GM12878 (cell line): ENCODE results near the gene PRCD.
"Not testable (repeated sequence)": the region's sequence is repeated elsewhere in the genome, so short reads cannot be mapped to it uniquely, and the experiment has no call there.

Experiments
- EGR1 ChIP-seq, 2 experiments: IDR thresholded peaks; 1 replicate in 1 of 2; 2 replicates in 1 of 2; pipeline ENCODE4 v1.6.1; 2011 to 2012; ENCODE audit warnings: low read depth in 2 of 2, low read length in 2 of 2, borderline replicate concordance in 1 of 2, mild to moderate bottlenecking in 1 of 2, moderate library complexity in 1 of 2
- EZH2 ChIP-seq: IDR thresholded peaks from 2 replicates; pipeline ENCODE4 v1.6.1; 2012; ENCODE audit warnings: low read depth, mild to moderate bottlenecking, control low read depth, inconsistent platforms, low read length, borderline replicate concordance; ENCODE audit not compliant: control insufficient read depth
- FOXK2 ChIP-seq: fragments of 450-650 bp; IDR thresholded peaks from 2 replicates; pipeline ENCODE4 v1.6.1; 2017; ENCODE audit warnings: mild to moderate bottlenecking, moderate library complexity
- NBN ChIP-seq: fragments of 450-650 bp; IDR thresholded peaks from 2 replicates; pipeline ENCODE4 v1.6.1; 2016
- POLR2AphosphoS5 ChIP-seq: IDR thresholded peaks from 2 replicates; pipeline ENCODE4 v1.6.1; 2011; ENCODE audit warnings: mild to moderate bottlenecking, low read length, inconsistent platforms
- SIN3A ChIP-seq: IDR thresholded peaks from 2 replicates; pipeline ENCODE4 v1.6.1; 2012; ENCODE audit warnings: low read depth, low read length, improper control_type of control experiment
- STAT1 ChIP-seq: fragments of 450-650 bp; conservative IDR thresholded peaks from 2 replicates; pipeline ENCODE4 v1.6.1; 2014; ENCODE audit warnings: antibody characterized with exemption, mild to moderate bottlenecking
- SUPT20H ChIP-seq: IDR thresholded peaks from 2 replicates; pipeline ENCODE4 v1.6.1; 2011; ENCODE audit warnings: low read depth, mild to moderate bottlenecking, low read length, moderate library complexity, borderline replicate concordance; ENCODE audit not compliant: control insufficient read depth
- TCF12 ChIP-seq: IDR thresholded peaks from 2 replicates; pipeline ENCODE4 v1.6.1; 2011; ENCODE audit warnings: low read depth, mild to moderate bottlenecking, low read length
- YBX1 ChIP-seq: fragments of 450-650 bp; IDR thresholded peaks from 2 replicates; pipeline ENCODE4 v1.6.1; 2016; ENCODE audit warnings: antibody characterized with exemption
- TF ChIP-seq, protein P1 (sequence below), 3 experiments: IDR thresholded peaks in 2 of 3; conservative IDR thresholded peaks in 1 of 3; 2 replicates each; pipeline ENCODE4 v1.5.1; 2011; ENCODE audit warnings: low read depth in 3 of 3, low read length in 3 of 3, mild to moderate bottlenecking in 3 of 3, control low read depth in 2 of 3, moderate library complexity in 2 of 3, inconsistent platforms in 1 of 3, mixed read lengths in 1 of 3; ENCODE audit not compliant: control insufficient read depth in 2 of 3, insufficient read depth in 1 of 3; ENCODE audit errors: extremely low read depth in 1 of 3
- TF ChIP-seq, protein P2 (sequence below): fragments of 450-650 bp; formaldehyde crosslinking; IDR thresholded peaks from 2 replicates; pipeline ENCODE4 v1.5.0; 2022; ENCODE audit warnings: mild to moderate bottlenecking, missing genetic modification characterization
- TF ChIP-seq, protein P3 (sequence below): IDR thresholded peaks from 2 replicates; pipeline ENCODE4 v1.6.1; 2011; ENCODE audit warnings: mild to moderate bottlenecking, low read depth, low read length, moderate library complexity; ENCODE audit not compliant: insufficient replicate concordance

DNA sequence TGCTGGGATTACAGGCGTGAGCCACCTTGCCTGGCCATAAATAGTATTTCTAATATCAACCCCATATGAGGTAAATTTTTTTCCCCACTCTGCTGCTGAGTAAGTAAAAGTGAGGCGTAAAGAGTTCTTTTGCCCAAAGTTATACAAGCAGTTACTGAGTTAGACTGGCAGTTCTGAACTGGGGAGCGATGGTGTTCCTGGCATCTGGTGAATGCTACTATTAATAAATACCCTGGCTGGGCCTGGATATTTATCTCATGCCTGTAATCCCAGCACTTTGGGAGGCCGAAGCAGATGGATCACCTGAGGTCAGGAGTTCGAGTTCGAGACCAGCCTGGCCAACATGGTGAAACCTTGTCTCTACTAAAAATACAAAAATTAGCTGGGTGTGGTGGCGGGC, 19.6 kb downstream of the PRCD start:
- not testable (repeated sequence) for TF ChIP-seq SIN3A; STAT1; YBX1; TCF12; EZH2; NBN; SUPT20H; EGR1 (IDR thresholded peaks at IDR 0.05; ENCODE audit: borderline replicate concordance in 1 of 2, low read depth in 2 of 2, low read length in 2 of 2); FOXK2; POLR2AphosphoS5
- TF ChIP-seq, protein P1, sequence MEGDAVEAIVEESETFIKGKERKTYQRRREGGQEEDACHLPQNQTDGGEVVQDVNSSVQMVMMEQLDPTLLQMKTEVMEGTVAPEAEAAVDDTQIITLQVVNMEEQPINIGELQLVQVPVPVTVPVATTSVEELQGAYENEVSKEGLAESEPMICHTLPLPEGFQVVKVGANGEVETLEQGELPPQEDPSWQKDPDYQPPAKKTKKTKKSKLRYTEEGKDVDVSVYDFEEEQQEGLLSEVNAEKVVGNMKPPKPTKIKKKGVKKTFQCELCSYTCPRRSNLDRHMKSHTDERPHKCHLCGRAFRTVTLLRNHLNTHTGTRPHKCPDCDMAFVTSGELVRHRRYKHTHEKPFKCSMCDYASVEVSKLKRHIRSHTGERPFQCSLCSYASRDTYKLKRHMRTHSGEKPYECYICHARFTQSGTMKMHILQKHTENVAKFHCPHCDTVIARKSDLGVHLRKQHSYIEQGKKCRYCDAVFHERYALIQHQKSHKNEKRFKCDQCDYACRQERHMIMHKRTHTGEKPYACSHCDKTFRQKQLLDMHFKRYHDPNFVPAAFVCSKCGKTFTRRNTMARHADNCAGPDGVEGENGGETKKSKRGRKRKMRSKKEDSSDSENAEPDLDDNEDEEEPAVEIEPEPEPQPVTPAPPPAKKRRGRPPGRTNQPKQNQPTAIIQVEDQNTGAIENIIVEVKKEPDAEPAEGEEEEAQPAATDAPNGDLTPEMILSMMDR (IDR thresholded peaks at IDR 0.05 in 2 of 3, conservative IDR thresholded peaks at IDR 0.05 in 1 of 3; ENCODE audit: control insufficient read depth in 2 of 3, extremely low read depth in 1 of 3, insufficient read depth in 1 of 3, low read depth in 3 of 3, low read length in 3 of 3) = not testable (repeated sequence)
- TF ChIP-seq, protein P2, sequence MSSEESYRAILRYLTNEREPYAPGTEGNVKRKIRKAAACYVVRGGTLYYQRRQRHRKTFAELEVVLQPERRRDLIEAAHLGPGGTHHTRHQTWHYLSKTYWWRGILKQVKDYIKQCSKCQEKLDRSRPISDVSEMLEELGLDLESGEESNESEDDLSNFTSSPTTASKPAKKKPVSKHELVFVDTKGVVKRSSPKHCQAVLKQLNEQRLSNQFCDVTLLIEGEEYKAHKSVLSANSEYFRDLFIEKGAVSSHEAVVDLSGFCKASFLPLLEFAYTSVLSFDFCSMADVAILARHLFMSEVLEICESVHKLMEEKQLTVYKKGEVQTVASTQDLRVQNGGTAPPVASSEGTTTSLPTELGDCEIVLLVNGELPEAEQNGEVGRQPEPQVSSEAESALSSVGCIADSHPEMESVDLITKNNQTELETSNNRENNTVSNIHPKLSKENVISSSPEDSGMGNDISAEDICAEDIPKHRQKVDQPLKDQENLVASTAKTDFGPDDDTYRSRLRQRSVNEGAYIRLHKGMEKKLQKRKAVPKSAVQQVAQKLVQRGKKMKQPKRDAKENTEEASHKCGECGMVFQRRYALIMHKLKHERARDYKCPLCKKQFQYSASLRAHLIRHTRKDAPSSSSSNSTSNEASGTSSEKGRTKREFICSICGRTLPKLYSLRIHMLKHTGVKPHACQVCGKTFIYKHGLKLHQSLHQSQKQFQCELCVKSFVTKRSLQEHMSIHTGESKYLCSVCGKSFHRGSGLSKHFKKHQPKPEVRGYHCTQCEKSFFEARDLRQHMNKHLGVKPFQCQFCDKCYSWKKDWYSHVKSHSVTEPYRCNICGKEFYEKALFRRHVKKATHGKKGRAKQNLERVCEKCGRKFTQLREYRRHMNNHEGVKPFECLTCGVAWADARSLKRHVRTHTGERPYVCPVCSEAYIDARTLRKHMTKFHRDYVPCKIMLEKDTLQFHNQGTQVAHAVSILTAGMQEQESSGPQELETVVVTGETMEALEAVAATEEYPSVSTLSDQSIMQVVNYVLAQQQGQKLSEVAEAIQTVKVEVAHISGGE (CRISPR knock-in tag) = not testable (repeated sequence)
- TF ChIP-seq, protein P3, sequence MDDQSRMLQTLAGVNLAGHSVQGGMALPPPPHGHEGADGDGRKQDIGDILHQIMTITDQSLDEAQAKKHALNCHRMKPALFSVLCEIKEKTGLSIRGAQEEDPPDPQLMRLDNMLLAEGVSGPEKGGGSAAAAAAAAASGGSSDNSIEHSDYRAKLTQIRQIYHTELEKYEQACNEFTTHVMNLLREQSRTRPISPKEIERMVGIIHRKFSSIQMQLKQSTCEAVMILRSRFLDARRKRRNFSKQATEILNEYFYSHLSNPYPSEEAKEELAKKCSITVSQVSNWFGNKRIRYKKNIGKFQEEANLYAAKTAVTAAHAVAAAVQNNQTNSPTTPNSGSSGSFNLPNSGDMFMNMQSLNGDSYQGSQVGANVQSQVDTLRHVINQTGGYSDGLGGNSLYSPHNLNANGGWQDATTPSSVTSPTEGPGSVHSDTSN = not testable (repeated sequence)
